GM12878 (cell line): ENCODE data around the gene ELAVL1. TPM values are rescaled to one million over a fixed set of nuclear protein-coding genes. Genes with fewer than 3 reads are reported as not detected.

ENCODE experiments used
- ATAC-seq: fragments of 200-7000 bp; cut with Tn5 transposase; 3 replicates; pipeline ENCODE4 v1.9.1; 2020; ENCODE audit warnings: mild to moderate bottlenecking, moderate library complexity
- BruUV-seq: library from RNA; stranded (reverse); fragments of 400-500 nt; replicated peaks from 2 replicates; lab custom pipeline; 2021; lab: Mats Ljungman, UMichigan
- CTCF ChIA-PET: fragments of 300-600 bp; sonication (Branson Sonifier 250); formaldehyde crosslinking; extraction: SDS; loops from one replicate; lab custom pipeline; 2021; ENCODE audit warnings: inconsistent platforms; lab: Yijun Ruan, JAX
- POLR2A ChIA-PET: fragments of 350-600 bp; formaldehyde crosslinking; extraction: SDS; loops from one replicate; lab custom pipeline; 2021; ENCODE audit warnings: inconsistent platforms; lab: Charles Lee
- RAD21 ChIA-PET: fragments of 300-600 bp; sonication (Branson Sonifier 250); formaldehyde crosslinking; loops from one replicate; lab custom pipeline; 2023; ENCODE audit warnings: antibody characterized with exemption; ENCODE audit not compliant: unreplicated experiment; lab: Charles Lee
- SMC1A ChIA-PET: fragments of 300-600 bp; sonication (Branson Sonifier 250); formaldehyde crosslinking; loops from one replicate; lab custom pipeline; 2023; ENCODE audit not compliant: unreplicated experiment, uncharacterized antibody; lab: Charles Lee
- DNase-seq: peaks from one replicate; pipeline ENCODE4 v3.0.0-alpha.2; 2011; ENCODE audit warnings: low read depth, low spot score
- FAIRE-seq: peaks from 3 replicates; lab custom pipeline; 2011; peaks lifted over from hg19 to GRCh38; lab: Jason Lieb, UNC
- H2AFZ ChIP-seq: 2 replicates; pipeline ENCODE4 v1.6.0; 2011; ENCODE audit warnings: low read depth, low read length, control low read depth; ENCODE audit not compliant: control insufficient read depth
- H3K27ac ChIP-seq: 2 replicates; pipeline ENCODE4 v1.5.1; 2011; ENCODE audit warnings: control low read depth; ENCODE audit not compliant: control insufficient read depth, insufficient read depth
- H3K27me3 ChIP-seq, 2 experiments: replicated peaks in 1 of 2; 2 replicates each; pipeline versions ENCODE4 v1.6.0 to v1.6.1; 2011; ENCODE audit warnings: low read length in 1 of 2; ENCODE audit not compliant: control insufficient read depth in 2 of 2, insufficient read depth in 2 of 2
- H3K36me3 ChIP-seq, 2 experiments: 2 replicates each; pipeline ENCODE4 v1.5.1; 2011; ENCODE audit warnings: low read length in 1 of 2; ENCODE audit not compliant: control insufficient read depth in 2 of 2, insufficient read depth in 2 of 2
- H3K4me1 ChIP-seq: 2 replicates; pipeline ENCODE4 v1.6.1; 2011; ENCODE audit warnings: mild to moderate bottlenecking, low read length, moderate library complexity, mixed read lengths; ENCODE audit not compliant: control insufficient read depth, insufficient read depth
- H3K4me2 ChIP-seq: 2 replicates; pipeline ENCODE4 v1.6.0; 2011; ENCODE audit warnings: control low read depth; ENCODE audit not compliant: control insufficient read depth, insufficient read depth
- H3K4me3 ChIP-seq: fragments of 200-600 bp; sonication (generic); 2 replicates; pipeline ENCODE4 v1.5.1; 2016
- H3K79me2 ChIP-seq: 2 replicates; pipeline ENCODE4 v1.6.0; 2011; ENCODE audit warnings: low read length; ENCODE audit not compliant: control insufficient read depth, insufficient read depth
- H3K9ac ChIP-seq: 2 replicates; pipeline ENCODE4 v1.8.0; 2011; ENCODE audit warnings: low read length, control low read depth, mixed read lengths; ENCODE audit not compliant: control insufficient read depth, insufficient read depth
- H3K9me3 ChIP-seq: replicated peaks from 3 replicates; pipeline ENCODE4 v1.5.1; 2011; ENCODE audit warnings: mild to moderate bottlenecking, low read length; ENCODE audit not compliant: control insufficient read depth, insufficient read depth
- H4K20me1 ChIP-seq: 2 replicates; pipeline ENCODE4 v1.6.0; 2011; ENCODE audit not compliant: control insufficient read depth, insufficient read depth
- CEBPB ChIP-seq, 2 experiments: fragments of 150-350 bp in 1 of 2; IDR thresholded peaks; 2 replicates each; pipeline ENCODE4 v1.6.1; 2012 to 2014; ENCODE audit warnings: low read depth in 2 of 2, low read length in 2 of 2, borderline replicate concordance in 1 of 2, inconsistent platforms in 1 of 2
- EZH2 ChIP-seq: IDR thresholded peaks from 2 replicates; pipeline ENCODE4 v1.6.1; 2012; ENCODE audit warnings: low read depth, mild to moderate bottlenecking, control low read depth, inconsistent platforms, low read length, borderline replicate concordance; ENCODE audit not compliant: control insufficient read depth
- HCFC1 ChIP-seq: fragments of 150-350 bp; IDR thresholded peaks from 2 replicates; pipeline ENCODE4 v1.6.1; 2014; ENCODE audit warnings: low read length
- MYB ChIP-seq: fragments of 150-350 bp; IDR thresholded peaks from 2 replicates; pipeline ENCODE4 v1.6.1; 2014; ENCODE audit warnings: mild to moderate bottlenecking, low read depth, low read length, borderline replicate concordance
- MYC ChIP-seq: IDR thresholded peaks from 2 replicates; pipeline ENCODE4 v1.6.1; 2011; ENCODE audit warnings: mild to moderate bottlenecking, low read length, moderate library complexity, inconsistent platforms; ENCODE audit not compliant: insufficient read depth, insufficient replicate concordance, insufficient read length, severe bottlenecking
- RFX5 ChIP-seq: IDR thresholded peaks from 2 replicates; pipeline ENCODE4 v1.6.1; 2011; ENCODE audit warnings: low read depth, low read length, improper control_type of control experiment
- SP1 ChIP-seq: IDR thresholded peaks from one replicate; pipeline ENCODE4 v1.6.1; 2011; ENCODE audit warnings: low read depth, low read length
- ZBTB11 ChIP-seq: fragments of 450-650 bp; formaldehyde crosslinking; IDR thresholded peaks from 2 replicates; pipeline ENCODE4 v1.5.0; 2022; ENCODE audit warnings: mild to moderate bottlenecking, missing genetic modification characterization
- ZBTB40 ChIP-seq: fragments of 450-650 bp; IDR thresholded peaks from 2 replicates; pipeline ENCODE4 v1.6.1; 2016; ENCODE audit warnings: mild to moderate bottlenecking, moderate library complexity, borderline replicate concordance
- WGBS: methylation state at CpG from one replicate; pipeline ENCODE4 v1.1.6; 2016; ENCODE audit warnings: low lambda C conversion rate; ENCODE audit not compliant: insufficient replicate concordance, insufficient coverage; ENCODE audit errors: missing lambda C conversion rate; 5-methylcytosine and 5-hydroxymethylcytosine counted together
- in situ Hi-C: fragments of 300-500 bp; cut with MboI; formaldehyde crosslinking; loops from 9 replicates; pipeline ENCODE4 v1.14.3; 2018; ENCODE audit warnings: mixed read lengths
- intact Hi-C: fragments of 100-400 bp; cut with micrococcal nuclease; formaldehyde crosslinking; loops from one replicate; pipeline ENCODE4 v1.14.2; 2022; ENCODE audit not compliant: unreplicated experiment
- polyA plus RNA-seq, 11 experiments: library from polyadenylated mRNA; depleted of rRNA in 4 of 11; unstranded in 6 of 11; stranded (reverse) in 5 of 11; fragments of >200 nt; fragmentation: Nextera tagmentation in 4 of 11; fragmentation: Illumina TruSeq in 1 of 11; extraction: Ambion mirVana in 4 of 11; extraction: Trizol in 1 of 11; gene quantifications; 1 replicate in 1 of 11; 2 replicates in 10 of 11; pipeline versions ENCODE4 v1.2.1 to v1.2.3, GENCODE V29; 2011 to 2016; ENCODE audit warnings: inconsistent platforms in 2 of 11, missing spikeins in 2 of 11, low read depth in 1 of 11
- total RNA-seq, 4 experiments: library from RNA; depleted of rRNA in 3 of 4; stranded (reverse); fragments of >200 nt in 3 of 4; fragmentation: Illumina TruSeq in 1 of 4; extraction: Trizol in 1 of 4; gene quantifications; 2 replicates each; pipeline versions ENCODE4 v1.2.1 to v1.2.3, GENCODE V29; 2013 to 2021

The ELAVL1 gene
- total and polyA plus RNA-seq, 10 of the 15 experiments (the other 5 are each of a cell fraction or from before 2014, with no cell fraction given), result 7.4 to 155 (median 70.3) TPM

DNA sequence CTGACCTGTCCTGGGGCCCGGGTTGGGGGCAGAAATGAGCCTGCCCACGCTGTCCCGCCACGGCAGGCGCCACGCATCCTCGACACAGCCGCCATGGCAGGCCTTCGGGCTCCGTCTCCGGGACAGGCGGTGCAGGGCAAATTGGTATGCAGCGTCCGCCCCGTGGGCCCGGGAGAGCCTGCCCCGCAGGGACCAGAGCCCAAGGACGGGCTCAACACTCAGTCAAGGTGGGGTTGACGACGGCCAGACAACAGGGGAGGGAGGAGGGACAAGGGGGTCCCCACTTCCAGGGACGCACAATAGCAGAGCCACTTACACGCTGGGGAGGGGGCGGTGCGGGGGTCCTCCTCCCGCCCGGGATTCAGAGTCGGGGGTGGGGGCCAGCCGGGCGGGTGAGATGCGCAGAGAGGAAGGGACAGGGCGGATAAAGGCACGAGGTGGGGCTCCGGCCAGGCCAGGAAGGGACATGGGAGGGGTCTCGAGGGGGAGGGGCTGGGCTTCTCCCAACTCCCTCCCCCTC is 80.7 kb downstream of the ELAVL1 start:
- TF ChIP-seq SP1 (no peak), HCFC1 (no peak), MYC (no peak), RFX5 (no peak), EZH2 (no peak), ZBTB11 (CRISPR knock-in tag) (no peak), MYB (no peak), ZBTB40 (no peak), CEBPB (IDR thresholded peaks at IDR 0.05; ENCODE audit: borderline replicate concordance in 1 of 2, low read depth in 2 of 2, low read length in 2 of 2) (no peak)
- RAD21 ChIA-PET, result interaction anchor here (0.7 kb wide), 1 partner anchor 146 kb away, joined by 3 read pairs; no protein-coding TSS in a partner anchor
- H3K4me2 ChIP-seq, result no peak overlapping the region
- H3K36me3 ChIP-seq, result peaks cover 0 to 3% of the 10 kb centered on the region in 2 experiments; a peak in 2 of 4 replicates
- in situ Hi-C loops (no loop called here), intact Hi-C loops (loop anchor here (1.0 kb wide), 1 partner anchor 71 kb away; no protein-coding TSS in a partner anchor)
- CTCF ChIA-PET, result no interaction called here
- H3K9ac ChIP-seq, result no peak overlapping the region
- no peaks in the 10 kb centered on the region for H3K27me3 ChIP-seq
- no peaks in the 10 kb centered on the region for H3K79me2 ChIP-seq
- ATAC-seq (no peak), DNase-seq (no peak), FAIRE-seq (no peak)
- no peaks in the 10 kb centered on the region; the same call in 1 of the 2 replicates for H4K20me1 ChIP-seq
- H3K4me3 ChIP-seq, result no peak overlapping the region
- POLR2A ChIA-PET, result interaction anchor here (0.6 kb wide), 1 partner anchor 558 kb away, joined by 3 read pairs; no protein-coding TSS in a partner anchor
- SMC1A ChIA-PET, result no interaction called here
- no peak overlapping the region for H3K27ac ChIP-seq
- no peaks in the 10 kb centered on the region for H3K9me3 ChIP-seq
- BruUV-seq, result no TSS peak
- 84% methylated on average over 18 of the region's 34 CpGs for WGBS
- peaks cover 8% of the 10 kb centered on the region for H3K4me1 ChIP-seq
- H2AFZ ChIP-seq, result no peak overlapping the region
